Transverse colon (tissue), 4 donors: ENCODE measurements around the gene INSRR. TPM values are rescaled to one million over a fixed set of nuclear protein-coding genes. Genes with fewer than 3 reads are reported as not detected.

Source experiments
- DNase-seq: peaks from one replicate; pipeline ENCODE4 v3.0.0-alpha.2; 2019
- H3K27ac ChIP-seq, 4 donors: fragments of 200-600 bp; sonication (generic); 2 replicates each; pipeline ENCODE4 v1.5.1; 2016 to 2018; ENCODE audit warnings: inconsistent platforms in 4 of 4
- H3K27me3 ChIP-seq: fragments of 200-600 bp; sonication (generic); 2 replicates; pipeline ENCODE4 v1.5.1; 2017; ENCODE audit warnings: inconsistent platforms
- H3K36me3 ChIP-seq, 4 donors: fragments of 200-600 bp; sonication (generic); 2 replicates each; pipeline ENCODE4 v1.5.1; 2017 to 2019; ENCODE audit warnings: inconsistent platforms in 4 of 4
- H3K4me1 ChIP-seq, 4 donors: fragments of 200-600 bp; sonication (generic); 2 replicates each; pipeline ENCODE4 v1.5.1; 2017 to 2020; ENCODE audit warnings: inconsistent platforms in 4 of 4
- H3K4me3 ChIP-seq, 4 donors: fragments of 200-600 bp; sonication (generic); 1 replicate in 1 of 4; 2 replicates in 3 of 4; pipeline versions ENCODE4 v1.5.1 to v1.6.1; 2017 to 2019; ENCODE audit warnings: inconsistent platforms in 4 of 4
- H3K9me3 ChIP-seq, 2 donors: fragments of 200-600 bp; sonication (generic); 2 replicates each; pipeline ENCODE4 v1.5.1; 2017 to 2019; ENCODE audit warnings: inconsistent platforms in 2 of 2
- CTCF ChIP-seq, 5 experiments: fragments of 200-600 bp in 3 of 5; fragments of 450-650 bp in 2 of 5; sonication (generic) in 3 of 5; IDR thresholded peaks; 1 replicate in 2 of 5; 2 replicates in 3 of 5; pipeline ENCODE4 v1.5.1; 2016 to 2017; ENCODE audit warnings: antibody characterized with exemption in 5 of 5, inconsistent platforms in 3 of 5, mild to moderate bottlenecking in 2 of 5, moderate library complexity in 1 of 5
- EP300 ChIP-seq: sonication (generic); formaldehyde crosslinking; IDR thresholded peaks from one replicate; pipeline ENCODE4 v1.6.1; 2017; ENCODE audit warnings: antibody characterized with exemption, low read depth
- POLR2A ChIP-seq: fragments of 450-650 bp; IDR thresholded peaks from one replicate; pipeline ENCODE4 v1.6.1; 2016; ENCODE audit warnings: antibody characterized with exemption, mild to moderate bottlenecking, moderate library complexity
- POLR2AphosphoS5 ChIP-seq, 3 donors: sonication (generic); formaldehyde crosslinking; IDR thresholded peaks; one replicate each; pipeline ENCODE4 v1.6.1; 2016; ENCODE audit warnings: antibody characterized with exemption in 3 of 3
- whole genome bisulfite sequencing, 2 donors: methylation state at CpG; one replicate each; pipeline ENCODE4 v1.1.5; 2018; ENCODE audit warnings: low coverage in 1 of 2; 5-methylcytosine and 5-hydroxymethylcytosine counted together
- in situ Hi-C, 4 donors: fragments of 200-750 bp; cut with MboI; loops; one replicate each; pipeline versions ENCODE4 v1.15.0 to v1.15.1; 2017; ENCODE audit warnings: low sequenced_read_pairs in 3 of 4, low pct_ligation_motif_present in 1 of 4, low pct_unique_long_range_greater_than_20kb in 1 of 4
- intact Hi-C: fragments of 100-400 bp; cut with DNase I; formaldehyde crosslinking; loops from one replicate; pipeline ENCODE4 v1.15.1; 2023; ENCODE audit warnings: low total_unique reads
- total RNA-seq, 4 donors: library from RNA; depleted of rRNA; stranded (reverse); fragments of >200 nt; gene quantifications; one replicate each; pipeline ENCODE4 v1.1.0, GENCODE V29; 2016

Gene INSRR
- total RNA-seq, 4 donors from 2014 or later = not detected

- DNase-seq = no peak
- 38% methylated on average over 1 of the region's 1 CpG; no CpG with 5 or more reads in 1 of the 2 donors for WGBS, 2 donors
- Histone ChIP-seq H3K27me3 (peaks cover 44% of the 10 kb centered on the region), H3K27ac (no peak overlapping the region), H3K4me1 (no peaks in the 10 kb centered on the region), H3K4me3 (no peak overlapping the region), H3K9me3 (no peaks in the 10 kb centered on the region), H3K36me3 (no peaks in the 10 kb centered on the region)
- TF ChIP-seq POLR2AphosphoS5 (IDR thresholded peaks at IDR 0.05) (no peak), EP300 (no peak), POLR2A (no peak), CTCF (IDR thresholded peaks at IDR 0.05) (no peak)
- in situ Hi-C loops (no loop called here), intact Hi-C loops (no loop called here)
Measured at GRCh38 chr1:156885314-156885713, 26.4 kb upstream of the INSRR start.

- in situ Hi-C loops (no loop called here), intact Hi-C loops (no loop called here)
- no peak for DNase-seq
- Histone ChIP-seq H3K36me3 (no peaks in the 10 kb centered on the region), H3K27ac (no peak overlapping the region), H3K4me1 (no peaks in the 10 kb centered on the region), H3K9me3 (no peaks in the 10 kb centered on the region), H3K4me3 (no peak overlapping the region), H3K27me3 (peaks cover 50% of the 10 kb centered on the region)
- WGBS, 2 donors = 70% methylated on average over 10 of the region's 10 CpGs; no CpG with 5 or more reads in 1 of the 2 donors
- no peak for TF ChIP-seq POLR2AphosphoS5 (IDR thresholded peaks at IDR 0.05)
- no peak for TF ChIP-seq CTCF (IDR thresholded peaks at IDR 0.05)
- no peak for TF ChIP-seq EP300
- no peak for TF ChIP-seq POLR2A
Measured at GRCh38 chr1:156884560-156885184, 25.8 kb upstream of the INSRR start.

- TF ChIP-seq POLR2AphosphoS5 (IDR thresholded peaks at IDR 0.05) (no peak), EP300 (no peak), POLR2A (no peak), CTCF (IDR thresholded peaks at IDR 0.05) (no peak)
- H3K36me3 ChIP-seq = no peaks in the 10 kb centered on the region
- no peak for DNase-seq
- 61% methylated on average over 7 of the region's 7 CpGs; no CpG with 5 or more reads in 1 of the 2 donors for WGBS, 2 donors
- H3K27ac ChIP-seq = no peak overlapping the region
- intact Hi-C loops = no loop called here
- H3K4me3 ChIP-seq = no peak overlapping the region
- H3K4me1 ChIP-seq = no peaks in the 10 kb centered on the region
- H3K9me3 ChIP-seq = no peaks in the 10 kb centered on the region
- in situ Hi-C loops = no loop called here
- peaks cover 50% of the 10 kb centered on the region for H3K27me3 ChIP-seq
Measured at GRCh38 chr1:156883919-156884318, 25.0 kb upstream of the INSRR start.

GRCh38 chr1:156882543-156882942 is 23.6 kb upstream of the INSRR start:
- H3K27ac ChIP-seq = no peak overlapping the region
- WGBS, 2 donors = 77% methylated on average over 3 of the region's 3 CpGs; no CpG with 5 or more reads in 1 of the 2 donors
- H3K27me3 ChIP-seq = peaks cover 48% of the 10 kb centered on the region
- no peaks in the 10 kb centered on the region for H3K36me3 ChIP-seq
- TF ChIP-seq EP300 (no peak), POLR2AphosphoS5 (IDR thresholded peaks at IDR 0.05) (no peak), CTCF (IDR thresholded peaks at IDR 0.05) (no peak), POLR2A (no peak)
- no peaks in the 10 kb centered on the region for H3K9me3 ChIP-seq
- DNase-seq = no peak
- H3K4me3 ChIP-seq = no peak overlapping the region
- H3K4me1 ChIP-seq = no peaks in the 10 kb centered on the region
- intact Hi-C loops (no loop called here), in situ Hi-C loops (no loop called here)
